Mucosa of rectum (tissue), 2 donors: ENCODE measurements around the gene DACT2.

ENCODE experiments used
- H3K27ac ChIP-seq, 2 donors: one replicate each; pipeline ENCODE4 v1.7.0; 2013; ENCODE audit warnings: inconsistent platforms in 2 of 2, low read depth in 2 of 2, low read length in 2 of 2
- H3K27me3 ChIP-seq, 2 donors: one replicate each; pipeline ENCODE4 v1.7.0; 2013; ENCODE audit warnings: low read length in 2 of 2; ENCODE audit not compliant: control insufficient read depth in 2 of 2, insufficient read depth in 2 of 2
- H3K36me3 ChIP-seq, 2 donors: one replicate each; pipeline ENCODE4 v1.7.0; 2013; ENCODE audit warnings: low read length in 2 of 2; ENCODE audit not compliant: control insufficient read depth in 2 of 2, insufficient read depth in 2 of 2
- H3K4me1 ChIP-seq, 2 donors: one replicate each; pipeline ENCODE4 v1.7.0; 2013; ENCODE audit warnings: low read length in 2 of 2, mild to moderate bottlenecking in 1 of 2; ENCODE audit not compliant: control insufficient read depth in 2 of 2, insufficient read depth in 2 of 2
- H3K4me3 ChIP-seq, 2 donors: one replicate each; pipeline ENCODE4 v1.7.0; 2013; ENCODE audit warnings: low read length in 2 of 2
- H3K9ac ChIP-seq, 2 donors: one replicate each; pipeline ENCODE4 v1.7.0; 2013; ENCODE audit warnings: low read length in 2 of 2, low read depth in 1 of 2, mild to moderate bottlenecking in 1 of 2
- H3K9me3 ChIP-seq, 2 donors: one replicate each; pipeline ENCODE4 v1.7.0; 2013; ENCODE audit warnings: low read length in 2 of 2; ENCODE audit not compliant: control insufficient read depth in 2 of 2
- donor health status: healthy.
- donor health status: Normal muscosa, but diverticular disease.

The DACT2 gene

GRCh38 chr6:168310945-168311344, 8.6 kb downstream of the DACT2 start:
- Histone ChIP-seq H3K9ac (no peak overlapping the region), H3K27ac (no peak overlapping the region), H3K4me1 (peaks cover 2 to 3% of the 10 kb centered on the region in 2 donors), H3K4me3 (no peak overlapping the region), H3K36me3 (no peaks in the 10 kb centered on the region), H3K27me3 (no peaks in the 10 kb centered on the region), H3K9me3 (no peaks in the 10 kb centered on the region)

GRCh38 chr6:168310403-168310802, 9.2 kb downstream of the DACT2 start:
- Histone ChIP-seq H3K27me3 (no peaks in the 10 kb centered on the region), H3K4me1 (peaks cover 2 to 3% of the 10 kb centered on the region in 2 donors), H3K36me3 (no peaks in the 10 kb centered on the region), H3K27ac (no peak overlapping the region), H3K9ac (no peak overlapping the region), H3K9me3 (no peaks in the 10 kb centered on the region), H3K4me3 (no peak overlapping the region)

- Histone ChIP-seq H3K4me1 (peaks cover 1 to 2% of the 10 kb centered on the region in 2 donors), H3K9me3 (no peaks in the 10 kb centered on the region), H3K27me3 (no peaks in the 10 kb centered on the region), H3K27ac (no peak overlapping the region), H3K36me3 (no peaks in the 10 kb centered on the region), H3K4me3 (no peak overlapping the region), H3K9ac (no peak overlapping the region)
Observed at GRCh38 chr6:168309997-168310396, 9.6 kb downstream of the DACT2 start.

- H3K4me1 ChIP-seq: no peaks in the 10 kb centered on the region
- H3K4me3 ChIP-seq: no peak overlapping the region
- no peak overlapping the region for H3K9ac ChIP-seq
- no peaks in the 10 kb centered on the region for H3K9me3 ChIP-seq
- H3K27ac ChIP-seq: no peak overlapping the region
- no peaks in the 10 kb centered on the region for H3K36me3 ChIP-seq
- H3K27me3 ChIP-seq: no peaks in the 10 kb centered on the region
Observed at GRCh38 chr6:168309183-168309582, 10.4 kb downstream of the DACT2 start.

GRCh38 chr6:168308390-168309144, 11.0 kb downstream of the DACT2 start:
- H3K27me3 ChIP-seq: no peaks in the 10 kb centered on the region
- no peaks in the 10 kb centered on the region for H3K4me1 ChIP-seq
- no peak overlapping the region for H3K4me3 ChIP-seq
- no peak overlapping the region for H3K27ac ChIP-seq
- no peaks in the 10 kb centered on the region for H3K36me3 ChIP-seq
- no peak overlapping the region for H3K9ac ChIP-seq
- H3K9me3 ChIP-seq: no peaks in the 10 kb centered on the region

- Histone ChIP-seq H3K27ac (no peak overlapping the region), H3K9me3 (no peaks in the 10 kb centered on the region), H3K4me3 (no peak overlapping the region), H3K9ac (no peak overlapping the region), H3K4me1 (peaks cover 1% of the 10 kb centered on the region in 2 donors), H3K36me3 (no peaks in the 10 kb centered on the region), H3K27me3 (no peaks in the 10 kb centered on the region)
Observed at GRCh38 chr6:168307695-168308021, 11.9 kb downstream of the DACT2 start.

- Histone ChIP-seq H3K9ac (no peak overlapping the region), H3K9me3 (no peaks in the 10 kb centered on the region), H3K27me3 (no peaks in the 10 kb centered on the region), H3K36me3 (no peaks in the 10 kb centered on the region), H3K4me1 (peaks cover 4 to 6% of the 10 kb centered on the region in 2 donors), H3K4me3 (no peak overlapping the region), H3K27ac (no peak overlapping the region)
Observed at GRCh38 chr6:168307015-168307694, 12.4 kb downstream of the DACT2 start.

GRCh38 chr6:168305863-168306262, 13.7 kb downstream of the DACT2 start:
- Histone ChIP-seq H3K4me3 (no peak overlapping the region), H3K9ac (no peak overlapping the region), H3K4me1 (peaks cover 9% of the 10 kb centered on the region in 2 donors), H3K27ac (no peak overlapping the region), H3K9me3 (no peaks in the 10 kb centered on the region), H3K36me3 (no peaks in the 10 kb centered on the region), H3K27me3 (no peaks in the 10 kb centered on the region)

- Histone ChIP-seq H3K4me1 (peaks cover 9% of the 10 kb centered on the region in 2 donors), H3K27ac (no peak overlapping the region), H3K36me3 (no peaks in the 10 kb centered on the region), H3K9ac (no peak overlapping the region), H3K9me3 (no peaks in the 10 kb centered on the region), H3K4me3 (no peak overlapping the region), H3K27me3 (no peaks in the 10 kb centered on the region)
Observed at GRCh38 chr6:168305096-168305749, 14.4 kb downstream of the DACT2 start.

GRCh38 chr6:168304752-168305015, 14.9 kb downstream of the DACT2 start:
- Histone ChIP-seq H3K27me3 (no peaks in the 10 kb centered on the region), H3K4me3 (no peak overlapping the region), H3K4me1 (peaks cover 9% of the 10 kb centered on the region in 2 donors), H3K27ac (no peak overlapping the region), H3K36me3 (no peaks in the 10 kb centered on the region), H3K9ac (no peak overlapping the region), H3K9me3 (no peaks in the 10 kb centered on the region)
